Esophagus squamous epithelium (tissue), 4 donors: ENCODE results near the gene APOL1.

ENCODE experiments used
- POLR2A ChIP-seq, 4 donors: fragments of 450-650 bp; IDR thresholded peaks; one replicate each; pipeline ENCODE4 v1.6.1; 2017; ENCODE audit warnings: antibody characterized with exemption in 4 of 4, mild to moderate bottlenecking in 4 of 4, moderate library complexity in 3 of 4
- TF ChIP-seq, protein P1 (sequence below), 6 experiments: fragments of 450-650 bp in 4 of 6; fragments of 200-600 bp in 2 of 6; sonication (generic) in 2 of 6; IDR thresholded peaks; one replicate each; pipeline ENCODE4 v1.5.1; 2016 to 2019; ENCODE audit warnings: antibody characterized with exemption in 6 of 6, mild to moderate bottlenecking in 4 of 6, moderate library complexity in 4 of 6

DNA sequence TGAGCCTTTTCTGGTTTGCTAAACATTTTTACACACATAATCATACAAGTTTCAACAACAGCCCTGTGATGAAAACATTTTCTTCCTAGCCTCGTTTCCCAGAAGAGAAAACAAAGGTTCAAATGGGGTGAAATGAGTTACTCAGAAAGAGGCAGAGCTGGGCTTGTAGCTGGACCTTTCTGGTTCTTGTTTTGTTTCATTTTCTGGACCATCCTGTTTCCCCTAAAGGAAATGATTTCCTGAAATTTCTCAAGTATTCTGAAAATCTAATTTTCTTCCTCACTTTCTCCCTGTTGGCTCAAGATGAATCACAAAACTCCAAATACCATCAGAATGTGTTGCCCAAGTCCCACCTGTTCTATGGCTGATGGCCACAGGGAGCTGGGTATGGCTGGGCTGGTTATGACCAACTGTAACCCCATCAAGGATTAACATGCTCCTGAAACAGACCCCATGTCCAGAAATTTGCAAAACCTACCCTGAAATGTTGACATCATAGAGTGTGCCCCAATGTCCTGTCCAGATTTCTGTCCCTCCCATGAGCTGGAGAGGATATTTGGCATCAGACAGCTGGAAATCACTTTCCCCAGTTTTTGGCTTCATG lies 44.7 kb upstream of the APOL1 start:
- TF ChIP-seq, protein P1, sequence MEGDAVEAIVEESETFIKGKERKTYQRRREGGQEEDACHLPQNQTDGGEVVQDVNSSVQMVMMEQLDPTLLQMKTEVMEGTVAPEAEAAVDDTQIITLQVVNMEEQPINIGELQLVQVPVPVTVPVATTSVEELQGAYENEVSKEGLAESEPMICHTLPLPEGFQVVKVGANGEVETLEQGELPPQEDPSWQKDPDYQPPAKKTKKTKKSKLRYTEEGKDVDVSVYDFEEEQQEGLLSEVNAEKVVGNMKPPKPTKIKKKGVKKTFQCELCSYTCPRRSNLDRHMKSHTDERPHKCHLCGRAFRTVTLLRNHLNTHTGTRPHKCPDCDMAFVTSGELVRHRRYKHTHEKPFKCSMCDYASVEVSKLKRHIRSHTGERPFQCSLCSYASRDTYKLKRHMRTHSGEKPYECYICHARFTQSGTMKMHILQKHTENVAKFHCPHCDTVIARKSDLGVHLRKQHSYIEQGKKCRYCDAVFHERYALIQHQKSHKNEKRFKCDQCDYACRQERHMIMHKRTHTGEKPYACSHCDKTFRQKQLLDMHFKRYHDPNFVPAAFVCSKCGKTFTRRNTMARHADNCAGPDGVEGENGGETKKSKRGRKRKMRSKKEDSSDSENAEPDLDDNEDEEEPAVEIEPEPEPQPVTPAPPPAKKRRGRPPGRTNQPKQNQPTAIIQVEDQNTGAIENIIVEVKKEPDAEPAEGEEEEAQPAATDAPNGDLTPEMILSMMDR (IDR thresholded peaks at IDR 0.05) = no peak
- TF ChIP-seq POLR2A (IDR thresholded peaks at IDR 0.05) = no peak
